ENCODE results near the gene TOX2. TPM values are rescaled to one million over a fixed set of nuclear protein-coding genes. Genes with fewer than 3 reads are reported as not detected.

Gene TOX2
- total RNA-seq, 1 donor from 2014 or later, result 3.3 TPM

DNA sequence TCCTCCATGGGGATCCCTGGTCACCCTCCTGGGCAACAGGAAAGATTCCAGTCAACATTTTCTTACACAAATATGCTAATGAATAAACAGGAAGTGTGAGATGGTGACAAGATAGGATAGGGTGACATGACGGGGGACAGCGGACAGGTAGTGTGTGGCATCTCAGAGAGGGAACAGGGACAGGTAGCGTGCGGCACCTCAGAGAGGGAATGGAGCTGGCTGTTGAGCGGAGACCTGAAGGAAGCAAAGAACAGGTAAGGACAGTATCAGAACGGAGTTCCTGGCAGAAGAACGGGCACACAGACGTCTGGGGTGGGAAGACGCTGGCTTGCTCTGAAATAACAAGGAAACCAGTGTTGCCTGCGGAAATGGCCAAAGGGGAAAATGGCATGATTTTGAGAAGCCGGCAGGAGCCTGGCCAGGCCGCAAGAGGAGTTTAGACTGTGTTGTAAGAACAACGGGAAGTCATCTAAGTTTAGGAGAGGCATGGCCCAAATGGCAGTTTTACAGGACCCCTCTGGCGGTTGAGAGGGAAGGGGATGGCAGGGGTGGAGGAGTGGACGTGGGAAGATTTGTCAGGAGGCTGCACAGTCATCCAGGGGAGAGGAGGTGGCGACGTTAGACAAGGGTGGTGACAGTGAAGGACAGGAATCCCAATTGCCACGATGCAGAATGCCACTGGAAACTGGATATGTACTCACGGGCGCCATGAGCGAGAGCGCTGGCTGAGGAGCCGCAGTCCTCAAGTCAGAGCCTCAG, 160.7 kb downstream of the TOX2 start:
- H3K4me1 Mint-ChIP-seq, result peaks cover 11% of the 10 kb centered on the region
- no peaks in the 10 kb centered on the region for H3K36me3 Mint-ChIP-seq (ENCODE audit: low read depth)
- H3K27me3 Mint-ChIP-seq (ENCODE audit: low read depth), result no peaks in the 10 kb centered on the region
- H3K27ac Mint-ChIP-seq (ENCODE audit: unreplicated experiment), result peak overlapping the region; percentile 59
- no peak overlapping the region for H3K4me3 Mint-ChIP-seq
- no peaks in the 10 kb centered on the region for H3K9me3 Mint-ChIP-seq
- TF ChIP-seq, protein P1, sequence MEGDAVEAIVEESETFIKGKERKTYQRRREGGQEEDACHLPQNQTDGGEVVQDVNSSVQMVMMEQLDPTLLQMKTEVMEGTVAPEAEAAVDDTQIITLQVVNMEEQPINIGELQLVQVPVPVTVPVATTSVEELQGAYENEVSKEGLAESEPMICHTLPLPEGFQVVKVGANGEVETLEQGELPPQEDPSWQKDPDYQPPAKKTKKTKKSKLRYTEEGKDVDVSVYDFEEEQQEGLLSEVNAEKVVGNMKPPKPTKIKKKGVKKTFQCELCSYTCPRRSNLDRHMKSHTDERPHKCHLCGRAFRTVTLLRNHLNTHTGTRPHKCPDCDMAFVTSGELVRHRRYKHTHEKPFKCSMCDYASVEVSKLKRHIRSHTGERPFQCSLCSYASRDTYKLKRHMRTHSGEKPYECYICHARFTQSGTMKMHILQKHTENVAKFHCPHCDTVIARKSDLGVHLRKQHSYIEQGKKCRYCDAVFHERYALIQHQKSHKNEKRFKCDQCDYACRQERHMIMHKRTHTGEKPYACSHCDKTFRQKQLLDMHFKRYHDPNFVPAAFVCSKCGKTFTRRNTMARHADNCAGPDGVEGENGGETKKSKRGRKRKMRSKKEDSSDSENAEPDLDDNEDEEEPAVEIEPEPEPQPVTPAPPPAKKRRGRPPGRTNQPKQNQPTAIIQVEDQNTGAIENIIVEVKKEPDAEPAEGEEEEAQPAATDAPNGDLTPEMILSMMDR (conservative IDR thresholded peaks at IDR 0.05), result no peak
- no peak for DNase-seq (ENCODE audit: low read depth, low spot score)

DNA sequence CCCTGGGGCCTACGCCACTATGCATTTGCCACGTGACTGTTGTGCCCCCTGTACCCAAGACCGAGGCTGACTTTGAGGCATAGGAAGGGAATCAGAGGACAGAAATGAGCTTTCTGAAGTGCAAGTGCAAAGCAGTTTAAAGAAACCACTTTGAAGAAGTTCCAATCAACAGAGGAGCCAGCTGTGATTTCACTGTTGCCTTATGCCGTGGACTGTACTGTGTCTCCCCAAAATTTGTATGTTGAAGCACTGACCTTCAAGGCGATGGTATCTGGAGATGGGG, 161.2 kb downstream of the TOX2 start:
- no peak for DNase-seq (ENCODE audit: low read depth, low spot score)
- H3K27me3 Mint-ChIP-seq (ENCODE audit: low read depth), result no peaks in the 10 kb centered on the region

DNA sequence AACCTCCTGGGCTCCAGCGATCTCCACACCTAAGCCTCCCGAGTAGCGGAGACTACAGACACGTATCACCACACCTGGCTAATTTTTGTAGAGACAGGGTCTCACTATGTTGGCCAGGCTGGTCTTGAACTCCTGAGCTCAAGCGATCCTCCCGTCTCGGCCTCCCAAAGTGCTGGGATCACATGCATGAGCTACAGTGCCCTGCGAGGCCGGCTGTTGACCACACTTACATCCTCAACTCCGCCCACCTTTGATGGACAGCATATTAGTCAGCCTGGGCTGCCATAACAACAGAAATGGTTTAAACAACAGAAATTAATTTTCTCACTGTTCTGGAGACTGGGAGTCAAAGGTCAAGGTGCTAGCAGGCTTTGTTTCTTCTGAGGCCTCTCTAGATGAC, 164.6 kb downstream of the TOX2 start:
- Mint-ChIP-seq H3K9me3 (no peaks in the 10 kb centered on the region), H3K27me3 (ENCODE audit: low read depth) (no peaks in the 10 kb centered on the region), H3K27ac (ENCODE audit: unreplicated experiment) (no peak overlapping the region), H3K4me1 (peaks cover 8% of the 10 kb centered on the region), H3K4me3 (no peak overlapping the region), H3K36me3 (ENCODE audit: low read depth) (no peaks in the 10 kb centered on the region)
- no peak for DNase-seq (ENCODE audit: low read depth, low spot score)
- TF ChIP-seq, protein P1 (conservative IDR thresholded peaks at IDR 0.05), result no peak

More for the DNA sequence above, 161.2 kb downstream of the TOX2 start:
- no peak overlapping the region for H3K4me3 Mint-ChIP-seq
- no peaks in the 10 kb centered on the region for H3K36me3 Mint-ChIP-seq (ENCODE audit: low read depth)
- peaks cover 11% of the 10 kb centered on the region for H3K4me1 Mint-ChIP-seq
- H3K27ac Mint-ChIP-seq (ENCODE audit: unreplicated experiment), result no peak overlapping the region
- no peaks in the 10 kb centered on the region for H3K9me3 Mint-ChIP-seq
- TF ChIP-seq, protein P1 (conservative IDR thresholded peaks at IDR 0.05), result no peak

DNA sequence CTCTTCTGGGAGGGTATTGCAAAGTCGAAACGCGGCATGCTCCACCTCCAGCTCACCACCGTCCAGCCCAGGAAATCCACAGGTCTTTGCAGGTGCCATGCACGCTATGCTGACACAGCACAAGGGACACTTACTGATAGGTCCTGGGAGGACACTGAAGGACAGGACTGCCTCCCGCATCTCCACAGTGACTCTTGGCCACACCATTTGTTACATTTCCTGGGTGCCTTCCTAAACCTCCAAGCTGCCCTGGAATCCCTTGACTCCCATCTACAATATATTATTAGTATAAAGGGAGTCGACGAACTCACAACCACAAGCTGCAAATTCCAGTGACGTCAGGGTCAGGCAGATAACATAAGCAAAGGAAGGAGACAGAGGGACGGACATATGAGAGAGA, 165.4 kb downstream of the TOX2 start:
- TF ChIP-seq, protein P1 (conservative IDR thresholded peaks at IDR 0.05), result no peak
- H3K4me3 Mint-ChIP-seq, result no peak overlapping the region
- H3K36me3 Mint-ChIP-seq (ENCODE audit: low read depth), result no peaks in the 10 kb centered on the region
- H3K9me3 Mint-ChIP-seq, result no peaks in the 10 kb centered on the region
- H3K27ac Mint-ChIP-seq (ENCODE audit: unreplicated experiment), result no peak overlapping the region
- peaks cover under 1% of the 10 kb centered on the region for H3K4me1 Mint-ChIP-seq
- DNase-seq (ENCODE audit: low read depth, low spot score), result no peak
- H3K27me3 Mint-ChIP-seq (ENCODE audit: low read depth), result no peaks in the 10 kb centered on the region

DNA sequence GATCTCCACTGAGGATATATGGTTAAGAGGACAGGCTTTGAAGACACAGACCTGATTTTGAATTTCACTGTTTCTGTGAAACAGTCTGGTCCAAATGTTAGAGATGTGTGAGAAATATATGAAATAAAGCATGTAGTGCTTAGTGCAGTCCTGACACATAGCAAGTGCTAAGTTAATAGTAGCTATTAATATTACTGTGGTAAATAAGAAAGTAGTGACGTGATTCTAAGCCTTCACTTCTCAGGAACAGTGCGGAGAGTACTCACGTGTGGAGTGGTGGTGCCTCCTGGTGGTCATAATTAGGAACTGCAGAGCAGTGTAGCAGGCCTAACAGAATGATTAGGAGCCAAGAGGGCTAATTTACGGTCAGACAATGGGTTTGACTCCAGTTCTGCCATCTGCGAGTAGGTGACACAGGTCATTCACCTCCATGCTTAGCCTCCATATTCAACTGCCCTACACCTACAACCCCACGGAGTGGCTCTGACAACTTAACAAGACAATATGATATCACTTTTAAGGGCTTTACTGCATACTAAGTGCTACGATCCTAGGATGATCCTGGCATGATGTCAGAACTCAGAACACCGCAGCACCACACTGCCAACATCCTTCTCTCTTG, 166.1 kb downstream of the TOX2 start:
- TF ChIP-seq, protein P1 (conservative IDR thresholded peaks at IDR 0.05), result peak; percentile 99
- no peaks in the 10 kb centered on the region for H3K27me3 Mint-ChIP-seq (ENCODE audit: low read depth)
- H3K4me3 Mint-ChIP-seq, result no peak overlapping the region
- H3K36me3 Mint-ChIP-seq (ENCODE audit: low read depth), result no peaks in the 10 kb centered on the region
- H3K27ac Mint-ChIP-seq (ENCODE audit: unreplicated experiment), result no peak overlapping the region
- no peaks in the 10 kb centered on the region for H3K9me3 Mint-ChIP-seq
- DNase-seq (ENCODE audit: low read depth, low spot score), result peak; percentile 70
- no peaks in the 10 kb centered on the region for H3K4me1 Mint-ChIP-seq

Measured in neural crest cell (in vitro differentiated cells).